ENCODE results near the gene CSRNP3. TPM values are rescaled to one million over a fixed set of nuclear protein-coding genes. Genes with fewer than 3 reads are reported as not detected.

Gene CSRNP3
- total and polyA plus RNA-seq, 5 donors from 2014 or later, result not detected

DNA sequence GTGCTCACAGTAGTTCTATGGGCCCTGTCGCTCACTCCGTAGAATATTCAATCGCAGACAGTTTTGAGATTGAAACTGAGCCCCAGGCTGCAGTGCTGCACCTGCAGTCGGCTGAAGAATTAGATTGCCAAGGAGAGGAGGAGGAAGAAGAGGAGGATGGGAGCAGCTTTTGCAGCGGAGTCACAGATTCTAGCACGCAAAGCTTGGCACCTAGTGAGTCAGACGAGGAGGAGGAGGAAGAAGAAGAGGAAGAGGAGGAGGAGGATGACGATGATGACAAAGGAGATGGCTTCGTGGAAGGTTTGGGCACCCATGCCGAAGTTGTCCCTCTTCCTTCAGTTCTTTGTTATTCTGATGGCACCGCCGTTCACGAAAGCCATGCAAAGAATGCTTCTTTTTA, 209.4 kb downstream of the CSRNP3 start:
- DNase-seq, result no peak
- Mint-ChIP-seq H3K9me3 (no peaks in the 10 kb centered on the region), H3K4me1 (no peaks in the 10 kb centered on the region), H3K36me3 (no peaks in the 10 kb centered on the region), H3K4me3 (no peak overlapping the region), H3K27me3 (peaks cover 6% of the 10 kb centered on the region), H3K27ac (no peak overlapping the region)
- no peak overlapping the region for H3K27ac ChIP-seq (ENCODE audit: insufficient read depth, low read length, poor library complexity, severe bottlenecking)
- no peaks in the 10 kb centered on the region for H3K27me3 ChIP-seq (ENCODE audit: control insufficient read depth, insufficient read depth, low read length)
- no peaks in the 10 kb centered on the region for H3K9me3 ChIP-seq (ENCODE audit: control insufficient read depth in 2 of 2, low read length in 2 of 2)
- H3K36me3 ChIP-seq (ENCODE audit: control insufficient read depth, insufficient read depth, low read length), result no peaks in the 10 kb centered on the region
- no peaks in the 10 kb centered on the region for H3K4me1 ChIP-seq (ENCODE audit: control insufficient read depth, insufficient read depth, low read length, poor library complexity, severe bottlenecking)
- ATAC-seq (ENCODE audit: low read depth in 2 of 2), result no peak
- no peak overlapping the region for H3K4me3 ChIP-seq (ENCODE audit: low read depth, low read length)

DNA sequence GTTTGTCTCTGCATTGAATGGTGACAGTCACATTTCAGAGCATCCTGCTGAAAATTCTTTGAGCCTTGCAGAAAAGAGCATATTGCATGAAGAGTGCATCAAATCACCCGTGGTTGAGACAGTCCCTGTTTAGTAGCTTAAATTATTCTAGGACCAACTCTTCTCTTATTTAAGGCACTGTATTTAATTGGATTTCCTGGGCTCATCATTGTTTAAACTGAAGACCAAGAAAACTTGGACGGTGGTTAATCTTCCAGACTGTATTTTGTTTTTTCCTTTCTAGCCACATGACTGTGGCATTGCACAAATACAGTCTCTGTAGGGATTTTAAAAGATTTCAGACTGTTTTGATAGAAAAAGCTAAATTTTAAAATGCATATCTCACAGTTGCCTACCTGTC, 210.1 kb downstream of the CSRNP3 start:
- no peak overlapping the region for H3K4me3 Mint-ChIP-seq
- no peak for ATAC-seq (ENCODE audit: low read depth in 2 of 2)
- H3K9me3 Mint-ChIP-seq, result no peaks in the 10 kb centered on the region
- no peak for DNase-seq
- H3K27me3 Mint-ChIP-seq, result peaks cover 6% of the 10 kb centered on the region
- H3K27me3 ChIP-seq (ENCODE audit: control insufficient read depth, insufficient read depth, low read length), result no peaks in the 10 kb centered on the region
- H3K9me3 ChIP-seq (ENCODE audit: control insufficient read depth in 2 of 2, low read length in 2 of 2), result no peaks in the 10 kb centered on the region
- no peak overlapping the region for H3K27ac ChIP-seq (ENCODE audit: insufficient read depth, low read length, poor library complexity, severe bottlenecking)
- H3K36me3 Mint-ChIP-seq, result no peaks in the 10 kb centered on the region
- no peak overlapping the region for H3K27ac Mint-ChIP-seq
- no peaks in the 10 kb centered on the region for H3K4me1 ChIP-seq (ENCODE audit: control insufficient read depth, insufficient read depth, low read length, poor library complexity, severe bottlenecking)
- H3K4me1 Mint-ChIP-seq, result no peaks in the 10 kb centered on the region
- no peak overlapping the region for H3K4me3 ChIP-seq (ENCODE audit: low read depth, low read length)
- no peaks in the 10 kb centered on the region for H3K36me3 ChIP-seq (ENCODE audit: control insufficient read depth, insufficient read depth, low read length)

DNA sequence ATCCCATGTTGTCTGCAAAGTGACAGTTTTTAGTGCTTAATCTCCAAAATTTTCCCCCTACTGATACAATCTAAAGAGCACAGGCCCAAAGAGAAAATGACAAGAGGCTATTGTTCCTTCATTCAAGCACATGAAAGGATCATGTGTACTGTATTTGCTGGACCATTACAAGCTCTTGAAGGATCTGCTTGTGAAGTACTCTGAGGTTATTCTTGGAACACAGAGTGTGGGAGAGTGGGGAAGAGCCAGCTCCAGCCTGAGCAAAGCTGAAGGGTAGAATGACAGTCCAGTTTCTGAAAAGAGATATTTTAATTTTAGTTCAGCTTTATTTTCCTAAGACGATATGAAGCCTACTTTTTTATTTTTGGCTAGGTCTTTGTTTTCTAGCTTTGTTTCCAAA, 212.3 kb downstream of the CSRNP3 start:
- Mint-ChIP-seq H3K27me3 (peaks cover 8% of the 10 kb centered on the region), H3K4me3 (no peak overlapping the region), H3K27ac (no peak overlapping the region), H3K9me3 (peaks cover 0 to 1% (median 0%) of the 10 kb centered on the region in 7 donors), H3K36me3 (no peaks in the 10 kb centered on the region), H3K4me1 (no peaks in the 10 kb centered on the region)
- Histone ChIP-seq H3K27ac (ENCODE audit: insufficient read depth, low read length, poor library complexity, severe bottlenecking) (no peak overlapping the region), H3K4me3 (ENCODE audit: low read depth, low read length) (no peak overlapping the region), H3K9me3 (ENCODE audit: control insufficient read depth in 2 of 2, low read length in 2 of 2) (no peaks in the 10 kb centered on the region), H3K27me3 (ENCODE audit: control insufficient read depth, insufficient read depth, low read length) (no peaks in the 10 kb centered on the region), H3K36me3 (ENCODE audit: control insufficient read depth, insufficient read depth, low read length) (no peaks in the 10 kb centered on the region), H3K4me1 (ENCODE audit: control insufficient read depth, insufficient read depth, low read length, poor library complexity, severe bottlenecking) (no peaks in the 10 kb centered on the region)
- ATAC-seq (ENCODE audit: low read depth in 2 of 2), result no peak
- DNase-seq, result no peak

DNA sequence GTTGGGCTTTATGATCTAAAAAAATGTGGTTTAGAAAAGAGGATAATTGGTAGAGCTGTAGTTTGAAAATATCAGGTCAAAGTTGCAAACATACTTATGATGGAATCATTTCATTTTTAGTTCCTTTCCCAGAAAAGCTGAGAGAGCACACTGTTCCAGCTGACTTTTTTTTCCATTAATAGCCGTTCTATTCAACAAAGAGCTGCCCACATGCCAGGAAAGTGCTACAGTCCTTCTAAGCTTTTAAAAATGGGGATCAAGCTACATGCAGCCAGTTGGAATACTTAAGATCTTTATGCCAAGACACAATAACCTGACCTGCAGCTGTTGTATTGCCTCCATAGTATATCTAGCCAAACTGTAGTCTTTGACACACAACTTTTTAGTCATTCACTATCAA, 213.0 kb downstream of the CSRNP3 start:
- Mint-ChIP-seq H3K27ac (no peak overlapping the region), H3K27me3 (peaks cover 15% of the 10 kb centered on the region), H3K9me3 (peaks cover 0 to 1% (median 0%) of the 10 kb centered on the region in 7 donors), H3K4me3 (no peak overlapping the region), H3K4me1 (no peaks in the 10 kb centered on the region), H3K36me3 (no peaks in the 10 kb centered on the region)
- ATAC-seq (ENCODE audit: low read depth in 2 of 2) (no peak), DNase-seq (no peak)
- Histone ChIP-seq H3K4me1 (ENCODE audit: control insufficient read depth, insufficient read depth, low read length, poor library complexity, severe bottlenecking) (no peaks in the 10 kb centered on the region), H3K36me3 (ENCODE audit: control insufficient read depth, insufficient read depth, low read length) (no peaks in the 10 kb centered on the region), H3K27ac (ENCODE audit: insufficient read depth, low read length, poor library complexity, severe bottlenecking) (no peak overlapping the region), H3K4me3 (ENCODE audit: low read depth, low read length) (no peak overlapping the region), H3K27me3 (ENCODE audit: control insufficient read depth, insufficient read depth, low read length) (no peaks in the 10 kb centered on the region), H3K9me3 (ENCODE audit: control insufficient read depth in 2 of 2, low read length in 2 of 2) (no peaks in the 10 kb centered on the region)

DNA sequence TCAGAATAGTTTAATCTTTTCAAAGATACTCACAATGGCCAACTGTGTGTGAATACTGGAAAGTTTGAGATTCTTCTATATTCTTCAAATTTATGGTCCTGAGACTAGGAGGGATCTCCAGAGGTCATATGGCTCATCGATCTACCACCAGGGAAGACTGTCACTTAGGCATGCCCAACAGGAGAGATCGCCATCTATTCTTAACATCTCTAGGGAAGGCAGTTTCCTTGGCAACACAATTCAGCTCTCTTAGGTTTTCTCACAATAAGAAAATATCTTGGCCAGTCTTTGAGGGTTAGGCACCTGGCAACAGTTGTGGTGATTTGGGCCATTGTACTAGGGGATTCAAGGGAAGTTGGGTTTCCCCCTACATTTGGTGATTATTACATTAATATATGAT, 217.3 kb downstream of the CSRNP3 start:
- Histone ChIP-seq H3K9me3 (ENCODE audit: control insufficient read depth in 2 of 2, low read length in 2 of 2) (no peaks in the 10 kb centered on the region), H3K36me3 (ENCODE audit: control insufficient read depth, insufficient read depth, low read length) (no peaks in the 10 kb centered on the region), H3K4me1 (ENCODE audit: control insufficient read depth, insufficient read depth, low read length, poor library complexity, severe bottlenecking) (no peaks in the 10 kb centered on the region), H3K4me3 (ENCODE audit: low read depth, low read length) (no peak overlapping the region), H3K27me3 (ENCODE audit: control insufficient read depth, insufficient read depth, low read length) (peaks cover 5% of the 10 kb centered on the region), H3K27ac (ENCODE audit: insufficient read depth, low read length, poor library complexity, severe bottlenecking) (no peak overlapping the region)
- DNase-seq (no peak), ATAC-seq (ENCODE audit: low read depth in 2 of 2) (no peak)
- no peaks in the 10 kb centered on the region for H3K4me1 Mint-ChIP-seq
- H3K4me3 Mint-ChIP-seq, result no peak overlapping the region
- no peaks in the 10 kb centered on the region for H3K36me3 Mint-ChIP-seq
- no peak overlapping the region for H3K27ac Mint-ChIP-seq
- H3K27me3 Mint-ChIP-seq, result peaks cover 15% of the 10 kb centered on the region
- H3K9me3 Mint-ChIP-seq, result peaks cover 0 to 1% (median 0%) of the 10 kb centered on the region in 7 donors

DNA sequence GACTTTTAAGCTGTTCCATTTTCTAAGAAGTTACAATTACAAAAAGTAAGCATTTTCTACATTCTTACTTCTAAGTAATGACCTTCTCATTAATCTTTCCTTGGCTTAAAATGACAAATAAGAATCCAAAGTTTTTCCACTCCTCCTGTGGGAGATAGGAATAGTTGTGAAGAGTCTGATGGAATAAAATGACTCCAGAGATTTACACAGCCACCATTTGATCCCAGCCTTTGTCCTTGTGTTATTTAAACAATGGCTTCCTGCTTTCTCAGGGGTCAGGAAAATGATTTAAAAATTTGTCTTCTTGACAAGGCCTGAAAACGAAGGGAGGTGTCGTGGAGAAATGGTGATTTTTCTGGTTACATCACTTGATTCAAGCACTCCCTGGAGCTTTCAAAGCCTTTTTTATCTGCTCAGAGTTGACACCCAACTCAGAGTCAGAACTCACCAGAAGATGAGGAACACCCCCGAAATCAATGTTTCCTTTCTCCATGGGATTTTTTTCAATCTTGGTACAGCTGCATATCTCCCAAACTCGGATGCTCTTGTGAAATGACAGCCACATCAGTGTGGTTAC, 218.0 kb downstream of the CSRNP3 start:
- peaks cover 5% of the 10 kb centered on the region for H3K27me3 ChIP-seq (ENCODE audit: control insufficient read depth, insufficient read depth, low read length)
- DNase-seq (no peak), ATAC-seq (ENCODE audit: low read depth in 2 of 2) (no peak)
- no peaks in the 10 kb centered on the region for H3K36me3 Mint-ChIP-seq
- no peak overlapping the region for H3K27ac ChIP-seq (ENCODE audit: insufficient read depth, low read length, poor library complexity, severe bottlenecking)
- no peaks in the 10 kb centered on the region for H3K4me1 Mint-ChIP-seq
- no peak overlapping the region for H3K4me3 ChIP-seq (ENCODE audit: low read depth, low read length)
- no peaks in the 10 kb centered on the region for H3K36me3 ChIP-seq (ENCODE audit: control insufficient read depth, insufficient read depth, low read length)
- H3K27me3 Mint-ChIP-seq, result peaks cover 12% of the 10 kb centered on the region
- no peaks in the 10 kb centered on the region for H3K9me3 ChIP-seq (ENCODE audit: control insufficient read depth in 2 of 2, low read length in 2 of 2)
- no peak overlapping the region for H3K27ac Mint-ChIP-seq
- no peak overlapping the region for H3K4me3 Mint-ChIP-seq
- no peaks in the 10 kb centered on the region for H3K4me1 ChIP-seq (ENCODE audit: control insufficient read depth, insufficient read depth, low read length, poor library complexity, severe bottlenecking)
- H3K9me3 Mint-ChIP-seq, result peaks cover 0 to 1% (median 0%) of the 10 kb centered on the region in 7 donors

DNA sequence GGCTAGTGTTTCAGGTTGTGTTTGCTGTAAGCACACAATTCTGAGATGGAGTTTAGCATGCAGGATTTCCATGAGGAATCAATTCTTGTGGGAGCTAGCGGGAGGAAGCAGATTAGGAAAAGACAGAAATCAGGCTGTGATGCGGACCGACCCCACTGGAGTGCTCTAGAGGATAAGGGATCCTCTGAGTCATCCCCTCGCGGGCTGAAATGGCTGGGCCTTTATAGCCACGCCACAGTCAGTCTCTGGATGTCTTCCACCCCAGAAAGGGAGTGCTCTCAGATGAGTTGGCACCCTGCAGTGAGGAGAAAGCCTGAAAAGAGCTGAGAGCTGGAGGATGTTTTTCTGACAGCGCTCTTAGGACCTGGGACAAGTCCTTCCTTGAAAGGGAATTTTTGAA, 222.1 kb downstream of the CSRNP3 start:
- no peaks in the 10 kb centered on the region for H3K4me1 Mint-ChIP-seq
- no peak for DNase-seq
- H3K36me3 ChIP-seq (ENCODE audit: control insufficient read depth, insufficient read depth, low read length), result no peaks in the 10 kb centered on the region
- peaks cover 11% of the 10 kb centered on the region for H3K27me3 Mint-ChIP-seq
- no peak overlapping the region for H3K27ac Mint-ChIP-seq
- H3K9me3 Mint-ChIP-seq, result peaks cover 0 to 3% (median 0%) of the 10 kb centered on the region in 7 donors
- no peaks in the 10 kb centered on the region for H3K4me1 ChIP-seq (ENCODE audit: control insufficient read depth, insufficient read depth, low read length, poor library complexity, severe bottlenecking)
- no peak overlapping the region for H3K4me3 ChIP-seq (ENCODE audit: low read depth, low read length)
- H3K9me3 ChIP-seq (ENCODE audit: control insufficient read depth in 2 of 2, low read length in 2 of 2), result no peaks in the 10 kb centered on the region
- no peak overlapping the region for H3K4me3 Mint-ChIP-seq
- H3K27me3 ChIP-seq (ENCODE audit: control insufficient read depth, insufficient read depth, low read length), result peaks cover 5% of the 10 kb centered on the region
- no peak overlapping the region for H3K27ac ChIP-seq (ENCODE audit: insufficient read depth, low read length, poor library complexity, severe bottlenecking)
- H3K36me3 Mint-ChIP-seq, result no peaks in the 10 kb centered on the region
- no peak for ATAC-seq (ENCODE audit: low read depth in 2 of 2)

DNA sequence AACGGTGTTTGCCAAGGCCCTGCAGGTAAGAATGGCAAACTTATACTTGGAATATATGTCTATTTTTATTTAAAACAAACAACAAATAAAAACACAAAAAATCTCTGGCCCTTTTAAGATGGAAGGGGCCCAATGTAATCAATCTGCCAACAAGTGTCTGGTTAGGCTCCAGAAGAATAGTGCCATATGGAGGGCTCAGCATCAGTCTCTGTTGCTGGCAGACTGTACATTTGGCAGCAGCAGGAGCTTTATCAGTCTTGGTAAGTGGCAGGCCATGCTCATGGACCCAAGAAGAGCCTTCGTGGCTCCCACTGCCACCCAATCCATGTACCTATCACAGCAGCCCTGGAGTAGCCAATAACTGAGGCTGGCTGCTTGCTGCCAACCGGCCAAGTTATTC, 223.4 kb downstream of the CSRNP3 start:
- no peak overlapping the region for H3K4me3 ChIP-seq (ENCODE audit: low read depth, low read length)
- ATAC-seq (ENCODE audit: low read depth in 2 of 2) (no peak), DNase-seq (no peak)
- H3K9me3 Mint-ChIP-seq, result peaks cover 0 to 2% (median 0%) of the 10 kb centered on the region in 7 donors
- no peaks in the 10 kb centered on the region for H3K36me3 ChIP-seq (ENCODE audit: control insufficient read depth, insufficient read depth, low read length)
- H3K36me3 Mint-ChIP-seq, result no peaks in the 10 kb centered on the region
- peaks cover 5% of the 10 kb centered on the region for H3K27me3 ChIP-seq (ENCODE audit: control insufficient read depth, insufficient read depth, low read length)
- H3K4me3 Mint-ChIP-seq, result no peak overlapping the region
- no peaks in the 10 kb centered on the region for H3K9me3 ChIP-seq (ENCODE audit: control insufficient read depth in 2 of 2, low read length in 2 of 2)
- no peak overlapping the region for H3K27ac ChIP-seq (ENCODE audit: insufficient read depth, low read length, poor library complexity, severe bottlenecking)
- no peaks in the 10 kb centered on the region for H3K4me1 Mint-ChIP-seq
- H3K27ac Mint-ChIP-seq, result no peak overlapping the region
- no peaks in the 10 kb centered on the region for H3K27me3 Mint-ChIP-seq
- no peaks in the 10 kb centered on the region for H3K4me1 ChIP-seq (ENCODE audit: control insufficient read depth, insufficient read depth, low read length, poor library complexity, severe bottlenecking)

Data from CD4-positive, CD25-positive, alpha-beta regulatory T cell (primary cell).